GM18517 (cell line): ENCODE data around the gene LANCL3.
"Not testable (repeated sequence)": the region's sequence is repeated elsewhere in the genome, so short reads cannot be mapped to it uniquely, and the experiment has no call there.

Experiments
- ATAC-seq: cut with Tn5 transposase; IDR thresholded peaks from one replicate; pipeline ENCODE4 v1.9.1; 2021; ENCODE audit warnings: mild to moderate bottlenecking, moderate library complexity; ENCODE audit not compliant: unreplicated experiment

LANCL3 gene

DNA sequence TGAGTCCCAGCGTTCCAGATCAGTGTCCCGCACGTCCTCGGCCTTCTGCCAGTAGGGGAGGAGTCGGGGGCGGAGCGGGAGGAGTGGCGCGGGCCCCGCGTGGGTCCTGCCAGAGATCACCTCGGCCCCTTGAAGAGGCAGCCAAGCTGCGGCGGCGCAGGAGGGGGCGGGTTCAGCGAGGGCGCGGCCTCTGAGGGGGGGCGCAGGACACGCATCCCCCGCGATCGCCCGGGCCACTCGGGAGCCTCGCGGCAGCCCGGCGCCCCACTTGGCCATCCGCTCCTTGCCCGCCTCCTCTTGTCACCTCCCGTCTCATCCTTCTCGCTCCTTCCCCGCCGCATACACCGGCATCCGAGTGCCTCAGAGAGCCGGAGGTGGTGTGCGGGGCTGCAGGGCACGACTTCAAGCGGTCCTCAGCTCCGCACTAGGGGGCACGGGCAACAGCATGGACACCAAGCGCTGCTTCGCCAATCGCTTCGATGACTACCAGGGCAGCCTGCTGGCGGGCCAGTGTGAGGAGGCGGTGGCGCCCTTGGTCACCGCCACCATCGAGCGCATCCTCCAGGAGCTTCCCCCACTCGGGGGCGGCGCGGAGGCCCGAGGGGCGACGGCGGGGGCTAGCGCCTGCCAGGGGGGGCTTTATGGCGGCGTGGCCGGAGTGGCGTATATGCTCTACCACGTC, at the start of gene LANCL3:
TSS of gene LANCL3 (plus strand) at position 236 of the 682 bp plus-strand sequence. CDS start at position 446, 210 bp downstream.
- not testable (repeated sequence) for ATAC-seq

DNA sequence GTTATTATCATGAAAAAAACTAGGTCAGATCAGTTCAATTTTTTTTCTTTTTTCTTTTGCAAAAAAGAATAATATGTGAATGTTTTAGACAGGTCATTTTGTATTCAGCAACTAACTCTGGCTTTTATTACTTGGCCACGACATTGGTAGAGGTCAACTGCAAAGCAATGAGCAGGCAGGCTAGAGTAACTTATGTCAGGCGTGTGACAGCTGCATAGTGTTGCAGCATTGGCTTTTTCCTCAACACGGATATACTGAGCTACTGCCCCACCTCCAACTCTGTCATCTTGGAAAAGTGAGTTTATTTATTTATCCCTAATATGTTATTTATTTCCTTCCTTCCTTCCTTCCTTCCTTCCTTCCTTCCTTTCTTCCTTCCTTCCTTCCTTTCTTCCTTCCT, 47.8 kb upstream of the LANCL3 start:
- not testable (repeated sequence) for ATAC-seq

DNA sequence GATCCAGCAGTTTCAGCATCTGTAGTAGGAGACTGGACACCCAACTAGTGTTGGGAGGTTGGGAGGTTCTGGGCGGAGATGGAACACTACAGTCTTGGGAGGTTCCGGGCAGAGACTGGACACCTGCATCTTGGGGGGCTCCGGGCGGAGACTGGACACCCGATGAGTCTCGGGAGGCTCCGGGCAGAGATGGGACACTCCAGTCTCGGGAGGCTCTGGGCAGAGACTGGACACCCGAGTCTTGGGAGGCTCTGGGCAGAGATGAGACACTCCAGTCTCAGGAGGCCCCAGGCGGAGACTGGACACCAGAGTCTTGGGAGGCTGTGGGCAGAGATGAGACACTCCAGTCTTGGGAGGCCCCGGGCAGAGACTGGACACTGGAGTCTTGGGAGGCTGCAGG, 29.5 kb upstream of the LANCL3 start:
- ATAC-seq = no peak

DNA sequence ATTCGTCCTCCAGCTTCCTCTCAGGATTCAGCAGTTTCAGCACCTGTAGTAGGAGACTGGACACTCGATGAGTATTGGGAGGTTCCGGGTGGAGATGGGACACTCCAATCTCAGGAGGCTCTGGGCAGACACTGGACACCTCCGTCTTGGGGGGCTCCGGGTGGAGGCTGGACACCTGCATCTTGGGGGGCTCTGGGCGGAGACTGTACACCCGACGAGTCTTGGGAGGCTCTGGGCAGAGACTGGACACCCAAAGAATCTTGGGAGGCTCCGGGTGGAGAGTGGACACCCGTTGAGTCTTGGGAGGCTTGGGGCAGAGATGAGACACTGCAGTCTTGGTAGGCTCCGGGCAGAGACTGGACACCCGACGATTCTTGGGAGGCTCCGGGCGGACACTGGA, 28.7 kb upstream of the LANCL3 start:
- ATAC-seq = no peak

DNA sequence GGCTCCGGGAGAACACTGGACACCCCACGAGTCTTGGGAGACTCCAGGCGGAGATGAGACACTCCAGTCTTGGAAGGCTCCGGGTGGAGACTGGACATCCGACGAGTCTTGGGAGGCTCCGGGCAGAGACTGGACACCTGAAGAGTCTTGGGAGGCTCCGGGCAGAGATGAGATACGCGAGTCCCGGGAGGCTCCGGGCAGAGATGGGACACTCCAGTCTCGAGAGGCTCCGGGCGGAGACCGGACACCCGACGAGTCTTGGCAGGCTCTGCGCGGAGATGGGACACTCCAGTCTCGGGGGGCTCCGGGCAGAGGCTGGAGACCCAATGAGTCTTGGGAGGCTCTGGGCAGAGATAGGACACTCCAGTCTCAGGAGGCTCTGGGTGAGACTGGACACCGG, 28.1 kb upstream of the LANCL3 start:
- ATAC-seq = no peak

DNA sequence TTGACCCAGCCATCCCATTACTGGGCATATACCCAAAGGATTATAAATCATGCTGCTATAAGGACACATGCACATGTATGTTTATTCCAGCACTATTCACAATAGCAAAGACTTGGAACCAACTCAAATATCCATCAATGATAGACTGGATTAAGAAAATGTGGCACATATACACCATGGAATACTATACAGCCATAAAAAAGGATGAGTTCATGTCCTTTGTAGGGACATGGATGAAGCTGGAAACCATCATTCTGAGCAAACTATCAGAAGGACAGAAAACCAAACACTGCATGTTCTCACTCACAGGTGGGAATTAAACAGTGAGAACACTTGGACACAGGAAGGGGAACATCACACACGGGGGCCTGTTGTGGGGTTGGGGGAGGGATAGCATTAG, 26.9 kb upstream of the LANCL3 start:
- not testable (repeated sequence) for ATAC-seq

DNA sequence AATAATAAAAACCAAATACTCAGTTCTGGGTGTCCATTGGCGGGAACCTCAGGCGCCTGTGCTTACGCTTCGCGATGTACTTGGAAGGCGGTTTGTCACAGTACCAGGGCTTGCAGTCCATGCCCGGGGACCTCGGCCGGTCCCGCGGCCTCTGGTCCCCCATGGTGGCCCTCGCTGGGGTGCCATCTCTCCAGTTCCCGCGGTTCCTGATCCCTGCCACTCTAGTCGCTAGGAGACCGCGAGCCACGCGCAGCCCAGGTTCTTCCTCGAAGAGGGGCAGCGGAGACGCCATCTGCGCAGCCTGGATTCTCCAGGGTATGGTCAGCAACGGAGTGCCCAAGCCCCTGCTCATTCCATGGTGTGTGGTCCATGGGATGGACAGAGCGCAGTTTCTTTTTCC, 26.4 kb upstream of the LANCL3 start:
- no peak for ATAC-seq

DNA sequence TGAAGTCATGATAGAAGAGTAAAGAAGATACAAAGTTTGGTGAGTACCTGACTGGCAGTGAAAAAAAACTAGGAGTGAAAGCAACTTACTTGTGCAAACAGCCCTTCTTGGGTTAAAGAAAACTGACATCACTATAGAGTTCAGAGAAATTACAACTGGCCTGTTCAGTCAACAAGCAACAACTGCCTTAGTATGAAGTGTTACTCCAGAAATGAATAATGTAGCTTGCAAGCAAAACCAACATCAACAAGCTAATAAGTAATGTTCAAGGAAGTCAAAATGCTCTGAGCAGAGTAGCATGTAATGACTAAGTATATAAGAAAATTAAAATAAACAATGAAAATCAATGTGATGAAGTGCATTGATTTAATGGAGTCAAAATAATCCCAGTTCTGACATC, 21.8 kb upstream of the LANCL3 start:
- not testable (repeated sequence) for ATAC-seq

DNA sequence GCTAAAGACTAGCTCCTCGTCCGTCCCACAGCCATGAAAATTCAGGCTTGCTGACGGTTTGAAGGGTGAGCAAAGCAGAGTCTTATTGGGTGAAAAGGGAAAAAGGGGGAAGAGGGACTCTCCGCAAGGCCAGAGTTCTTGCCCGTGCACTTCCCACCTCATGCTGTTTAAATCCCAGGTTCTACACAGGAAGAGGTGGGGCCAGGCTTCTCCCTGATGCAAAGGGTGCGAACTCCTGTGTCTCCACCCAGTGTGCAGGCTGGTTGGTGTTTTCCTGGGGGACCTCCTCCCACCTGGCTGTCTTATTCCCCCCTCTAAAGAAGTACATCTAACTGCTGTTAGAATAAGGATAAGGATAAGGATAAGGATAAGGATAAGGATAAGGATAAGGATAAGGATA, 18.0 kb upstream of the LANCL3 start:
- no peak for ATAC-seq

DNA sequence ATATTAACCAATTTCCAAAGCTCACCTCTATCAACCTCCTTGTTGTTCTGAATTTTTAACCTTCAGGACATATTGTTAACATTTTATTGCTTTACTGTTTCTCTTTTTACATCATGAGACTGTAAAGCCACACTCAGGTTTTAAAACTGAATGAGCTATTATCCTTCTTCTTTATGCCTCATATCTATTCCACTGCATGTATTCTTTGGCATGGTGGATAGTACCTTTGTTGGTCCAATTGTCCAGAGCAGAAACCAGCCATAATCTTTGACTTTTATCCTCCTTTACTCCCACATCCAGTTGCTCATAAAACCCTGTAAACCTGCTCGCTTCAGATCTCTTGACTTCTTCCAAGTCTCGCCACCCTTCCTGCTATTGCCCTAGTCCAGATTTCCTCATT, 6.2 kb upstream of the LANCL3 start:
- not testable (repeated sequence) for ATAC-seq

DNA sequence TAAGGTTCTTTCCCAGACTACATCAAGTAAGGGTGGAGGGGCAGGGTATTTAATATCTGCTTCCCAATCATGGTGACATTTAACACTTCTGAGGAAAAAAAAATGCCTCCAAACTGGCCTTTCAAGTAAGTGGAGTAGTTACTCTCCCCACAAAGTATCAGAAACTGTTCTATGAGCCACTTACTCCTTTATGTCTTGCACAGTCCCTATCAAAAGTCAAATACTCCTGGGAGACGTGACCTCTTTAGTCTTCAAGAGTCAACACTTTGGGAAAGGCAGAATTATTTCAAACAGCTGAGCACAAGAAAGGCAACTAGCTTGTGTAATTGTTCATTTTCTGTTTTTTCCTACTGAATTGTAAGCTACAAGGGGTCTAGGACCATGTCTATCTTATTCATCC, 1.1 kb upstream of the LANCL3 start:
- not testable (repeated sequence) for ATAC-seq

DNA sequence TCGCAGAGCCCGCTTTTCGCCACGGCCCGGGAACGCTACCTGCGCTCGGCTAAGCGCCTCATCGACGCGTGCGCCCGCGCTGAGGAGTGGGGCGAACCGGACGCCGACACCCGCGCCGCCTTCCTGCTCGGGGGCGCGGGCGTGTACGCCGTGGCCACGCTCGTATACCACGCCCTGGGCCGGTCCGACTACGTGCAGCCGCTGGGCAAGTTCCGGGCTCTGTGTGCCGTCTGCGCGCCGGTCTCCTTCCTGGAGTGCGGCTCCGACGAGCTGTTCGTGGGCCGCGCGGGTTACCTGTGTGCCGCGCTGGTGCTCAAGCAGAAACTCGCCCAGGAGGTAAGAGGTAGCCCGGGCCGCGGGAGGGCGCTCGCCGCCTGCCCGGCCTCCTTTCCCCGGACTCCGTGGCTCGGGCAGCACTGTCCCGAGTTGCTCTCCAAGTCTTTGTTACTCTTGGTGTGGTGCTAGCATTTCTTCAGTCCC, 687 bp downstream of the LANCL3 start:
- not testable (repeated sequence) for ATAC-seq

DNA sequence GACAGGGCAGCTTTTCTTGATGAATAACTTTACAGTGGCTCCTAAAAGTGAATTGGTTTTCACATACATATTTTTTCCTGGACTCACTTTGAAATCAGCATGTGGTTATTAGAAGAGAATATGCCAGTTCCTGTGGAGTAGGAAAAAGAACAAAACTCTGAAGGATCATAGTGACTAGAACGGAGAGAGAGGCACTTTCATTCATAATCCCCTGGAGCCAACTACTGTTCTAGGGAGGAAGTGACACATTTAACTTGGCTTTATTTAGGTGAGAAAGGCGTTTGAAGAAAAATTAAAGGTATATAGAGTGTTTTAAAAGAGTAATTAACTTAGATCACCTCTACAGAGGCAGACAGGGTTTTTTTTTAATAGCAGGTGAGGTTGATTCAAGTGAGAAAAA, 1.7 kb downstream of the LANCL3 start:
- ATAC-seq = not testable (repeated sequence)

DNA sequence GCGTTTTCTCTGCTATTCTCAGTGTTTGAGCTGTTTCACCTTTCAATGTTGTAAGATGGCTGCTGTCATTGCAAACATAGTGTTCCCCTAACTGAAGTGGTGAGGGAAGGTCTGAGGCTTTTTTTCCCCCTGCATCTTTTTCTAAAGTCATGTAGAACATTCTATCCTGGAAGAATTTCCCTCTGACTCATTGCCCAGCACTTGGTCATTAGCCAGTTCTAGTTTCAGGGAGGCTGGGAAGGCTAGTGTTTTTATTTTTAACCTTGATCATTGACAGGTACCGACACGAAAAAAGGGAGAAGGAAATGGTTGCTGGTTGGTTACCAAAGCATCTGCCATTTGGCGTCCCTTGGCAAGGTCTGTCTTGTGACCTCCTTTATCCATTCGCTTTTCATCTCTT, 6.6 kb downstream of the LANCL3 start:
- ATAC-seq = no peak

DNA sequence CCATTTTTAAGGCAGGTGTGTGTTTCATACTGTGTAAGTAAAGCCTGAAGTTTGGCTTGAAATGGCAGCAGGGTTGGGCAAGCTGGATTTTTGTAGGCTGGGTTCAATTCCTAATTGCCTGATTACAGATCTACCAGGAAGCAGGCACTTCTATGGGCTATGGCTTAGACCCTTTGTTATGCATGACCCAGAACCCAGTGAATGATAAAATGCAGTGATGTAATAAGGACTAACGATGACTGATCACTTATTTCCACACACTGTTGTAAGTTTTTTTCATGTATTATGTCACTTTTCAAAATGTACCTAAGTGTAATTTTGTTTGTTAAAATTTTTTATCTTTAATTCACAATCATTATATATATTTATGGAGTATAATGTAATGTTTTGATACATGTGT, 8.6 kb downstream of the LANCL3 start:
- ATAC-seq = no peak

DNA sequence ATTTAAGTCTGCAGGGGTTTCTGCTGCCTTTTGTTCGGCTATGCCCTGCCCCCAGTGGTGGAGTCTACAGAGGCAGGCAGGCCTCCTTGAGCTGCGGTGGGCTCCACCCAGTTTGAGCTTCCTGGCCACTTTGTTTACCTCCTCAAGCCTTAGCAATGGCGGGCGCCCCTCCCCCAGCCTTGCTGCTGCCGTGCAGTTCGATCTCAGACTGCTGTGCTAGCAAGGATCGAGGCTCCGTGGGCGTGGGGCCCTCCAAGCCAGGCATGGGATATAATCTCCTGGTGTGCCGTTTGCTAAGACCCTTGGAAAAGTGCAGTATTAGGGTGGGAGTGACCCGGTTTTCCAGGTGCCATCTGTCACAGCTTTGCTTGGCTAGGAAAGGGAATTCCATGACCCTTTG, 15.9 kb downstream of the LANCL3 start:
- ATAC-seq = not testable (repeated sequence)

DNA sequence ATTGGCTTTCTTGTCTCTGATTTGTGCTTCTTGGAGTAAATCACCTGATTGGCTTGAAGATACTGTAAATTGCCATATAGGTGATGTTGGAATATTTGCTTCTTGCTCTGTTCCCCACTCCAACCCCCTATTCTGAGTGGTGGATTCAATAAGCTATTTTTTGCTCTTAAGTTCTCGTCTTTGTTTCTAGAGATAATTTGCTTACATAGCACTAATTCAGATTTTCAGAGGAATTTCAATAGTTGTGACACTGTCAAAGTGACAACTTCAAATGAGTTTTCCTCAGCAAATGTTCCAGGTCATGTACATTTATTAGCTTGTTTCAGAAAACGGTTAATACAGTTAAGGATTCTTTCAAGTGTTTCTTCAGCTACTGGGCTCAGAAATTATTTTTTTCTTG, 18.6 kb downstream of the LANCL3 start:
- no peak for ATAC-seq

DNA sequence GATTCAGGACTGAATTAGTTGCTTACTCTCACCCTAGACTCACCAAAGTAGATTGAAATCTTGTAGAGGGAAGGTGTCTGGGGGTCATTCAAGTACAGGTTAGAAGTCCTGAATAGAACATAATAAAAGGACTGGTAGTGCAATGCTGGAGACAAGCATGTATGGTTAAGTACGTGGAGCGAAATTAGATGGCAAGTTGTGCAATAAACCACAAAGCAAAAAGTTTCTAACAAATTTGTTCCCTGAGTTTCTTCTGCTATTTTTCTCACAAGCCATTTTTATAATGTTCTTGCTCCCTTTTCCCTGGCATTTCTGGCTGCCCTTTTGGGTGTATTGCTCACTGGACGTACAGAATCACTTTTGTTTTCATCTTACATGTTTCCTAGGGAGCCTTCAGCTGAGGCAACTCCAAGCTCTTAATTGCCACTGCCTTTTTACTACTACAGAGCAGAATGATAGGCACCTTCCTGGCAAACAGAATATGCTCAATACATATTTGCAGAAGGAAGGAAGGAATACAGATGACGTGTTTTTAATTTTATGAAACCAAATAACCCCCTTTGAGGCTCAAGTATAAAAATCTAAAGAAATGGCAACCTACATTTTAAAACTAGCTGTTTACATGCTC, 23.4 kb downstream of the LANCL3 start:
- no peak for ATAC-seq

DNA sequence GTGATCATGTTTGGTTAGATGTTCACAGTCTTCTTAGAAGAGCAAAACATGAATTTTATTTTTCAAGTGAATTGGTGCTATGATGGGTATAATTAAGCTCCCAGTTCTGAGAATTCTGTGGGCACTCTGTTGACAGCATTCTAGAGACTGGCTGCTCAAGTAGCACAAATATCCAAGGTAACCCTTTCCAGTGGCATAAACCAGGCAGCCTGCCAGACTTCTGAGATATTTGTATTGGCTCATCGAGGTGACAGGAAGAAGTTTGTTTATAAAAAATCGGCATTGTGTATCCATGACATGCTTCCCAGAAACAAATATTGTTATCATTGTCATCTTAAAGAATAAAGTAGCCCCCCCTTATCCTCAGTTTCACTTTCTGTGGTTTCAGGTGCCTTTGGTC, 28.3 kb downstream of the LANCL3 start:
- no peak for ATAC-seq

DNA sequence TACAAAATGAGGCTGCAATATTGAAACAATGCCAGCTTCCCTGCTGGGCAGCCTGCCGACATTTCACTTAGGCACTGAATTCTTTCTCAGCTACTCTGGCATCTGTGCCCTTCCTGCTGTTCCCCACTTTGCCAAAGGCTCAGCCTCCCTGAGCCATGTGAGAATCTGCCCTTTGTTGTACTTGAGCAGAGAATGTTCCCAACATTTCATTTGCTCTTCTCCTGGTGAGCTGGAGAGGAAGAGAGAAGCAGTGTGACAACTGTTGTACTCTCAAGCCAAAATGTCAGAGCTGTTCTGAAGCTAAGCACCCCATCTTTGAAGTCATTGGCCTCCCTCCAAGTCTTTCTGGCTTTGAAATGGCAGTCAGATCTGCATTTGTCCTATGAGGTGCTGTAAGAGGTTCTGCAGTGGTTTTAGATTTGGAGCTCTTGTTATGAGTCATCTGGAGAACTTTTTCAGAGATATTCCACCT, 32.5 kb downstream of the LANCL3 start:
- no peak for ATAC-seq

DNA sequence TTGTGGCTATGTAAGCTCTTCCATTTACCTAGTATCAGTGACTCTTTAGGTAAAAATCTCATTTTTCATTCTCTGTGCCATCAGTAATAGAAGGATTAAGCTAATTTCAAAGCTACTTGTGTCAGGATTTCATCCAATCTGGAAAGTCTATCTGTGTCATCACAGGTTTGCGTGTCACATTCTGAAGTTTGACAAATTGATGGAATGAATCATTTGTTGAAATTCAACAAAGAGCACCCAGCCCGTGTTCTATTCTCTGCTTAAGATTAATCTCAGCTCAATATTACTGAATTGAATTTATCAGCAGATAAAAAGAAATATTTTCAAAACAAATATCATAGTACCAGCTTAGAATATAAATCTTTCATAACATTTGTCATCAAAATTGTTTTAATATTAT, 35.8 kb downstream of the LANCL3 start:
- no peak for ATAC-seq

DNA sequence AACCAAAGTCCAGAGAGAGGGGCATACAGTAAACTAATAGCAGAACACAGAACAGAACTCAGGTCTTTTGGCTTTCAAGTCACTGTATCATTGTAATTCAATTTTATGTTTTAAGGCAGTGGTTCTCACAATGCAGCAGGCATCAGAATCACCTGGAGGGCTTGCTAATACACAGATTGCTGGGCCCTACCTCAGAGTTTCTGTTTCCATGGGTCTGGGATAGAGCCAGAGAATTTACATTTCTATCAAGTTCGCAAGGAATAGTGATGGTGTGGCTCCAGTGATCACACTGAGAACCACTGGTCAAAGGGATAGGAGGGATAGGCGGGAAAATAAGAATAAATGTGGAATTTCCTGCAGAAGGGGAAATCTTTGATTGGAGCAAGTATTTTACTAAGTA, 36.7 kb downstream of the LANCL3 start:
- ATAC-seq = no peak
